Skin epidermis (tissue), 12 donors: ENCODE measurements around the gene NRXN2.

Source experiments
- H3K27ac ChIP-seq, 21 experiments: fragments of 200-600 bp; sonication (generic) in 11 of 21; one replicate each; pipeline ENCODE4 v1.5.0; 2020; ENCODE audit warnings: mild to moderate bottlenecking in 3 of 21, inconsistent platforms in 2 of 21, moderate library complexity in 2 of 21
- H3K4me3 ChIP-seq, 7 experiments: fragments of 200-600 bp; sonication (generic) in 2 of 7; one replicate each; pipeline ENCODE4 v1.5.0; 2020; ENCODE audit warnings: inconsistent platforms in 2 of 7, mild to moderate bottlenecking in 2 of 7, moderate library complexity in 1 of 7

NRXN2 gene

DNA sequence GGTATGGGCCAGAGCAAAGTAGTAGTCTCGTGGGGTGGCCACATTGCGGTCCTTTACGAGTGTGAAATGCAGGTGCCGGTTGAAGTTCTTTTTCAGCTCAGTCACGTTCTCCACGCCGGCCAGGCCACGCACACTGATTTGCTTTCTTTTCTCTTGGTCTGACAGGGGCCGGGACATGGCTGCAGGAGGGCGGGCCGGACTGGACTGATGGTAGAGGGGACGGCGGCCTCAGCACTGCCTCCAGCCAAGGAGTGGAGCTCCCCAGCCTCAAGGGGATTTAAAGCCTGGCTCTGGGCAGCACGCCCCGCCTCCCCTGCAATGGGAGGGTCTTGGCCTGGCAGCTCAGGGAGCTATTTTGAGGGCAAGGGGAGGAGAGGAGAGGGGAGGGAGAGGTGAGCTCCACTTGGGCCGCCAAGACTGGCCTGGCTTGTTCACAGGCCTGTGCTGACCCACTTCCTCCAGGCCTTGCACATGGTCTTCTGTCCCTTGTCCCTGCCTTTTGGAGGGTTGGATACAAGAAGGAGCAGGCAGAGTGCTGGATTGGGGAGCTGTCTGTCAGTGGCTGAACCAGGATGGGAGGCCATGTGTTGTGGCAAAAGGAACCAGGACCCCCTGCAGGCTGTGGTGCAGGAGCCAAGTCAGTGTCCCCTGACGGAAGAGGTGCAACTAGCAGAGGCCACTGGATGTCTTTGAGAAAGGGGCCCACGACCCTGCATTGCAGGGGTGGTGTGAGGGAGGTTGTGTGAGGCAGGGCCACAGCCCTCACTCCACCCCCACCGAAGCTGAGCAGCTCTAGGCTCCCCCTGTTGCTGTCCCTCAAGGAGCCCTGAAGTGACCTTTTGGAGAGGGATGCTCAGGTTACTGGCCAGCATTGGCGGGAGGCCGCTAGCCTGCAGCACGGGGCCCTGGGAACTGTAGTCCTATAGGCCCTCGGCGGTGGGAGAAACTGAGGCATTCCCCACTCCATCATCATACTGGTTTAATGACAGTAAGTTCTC is 37.0 kb upstream of the NRXN2 start, which contains the start of gene PYGM:
Gene PYGM (minus strand): TSS at position 253 of the 998 bp plus-strand sequence. CDS start 76 bp downstream, at position 177.
- Histone ChIP-seq H3K4me3 (no peak within 1 kb of the TSS), H3K27ac (peak within 1 kb of the TSS in 10 of 21 experiments; percentile 3 to 53 (median 20))

DNA sequence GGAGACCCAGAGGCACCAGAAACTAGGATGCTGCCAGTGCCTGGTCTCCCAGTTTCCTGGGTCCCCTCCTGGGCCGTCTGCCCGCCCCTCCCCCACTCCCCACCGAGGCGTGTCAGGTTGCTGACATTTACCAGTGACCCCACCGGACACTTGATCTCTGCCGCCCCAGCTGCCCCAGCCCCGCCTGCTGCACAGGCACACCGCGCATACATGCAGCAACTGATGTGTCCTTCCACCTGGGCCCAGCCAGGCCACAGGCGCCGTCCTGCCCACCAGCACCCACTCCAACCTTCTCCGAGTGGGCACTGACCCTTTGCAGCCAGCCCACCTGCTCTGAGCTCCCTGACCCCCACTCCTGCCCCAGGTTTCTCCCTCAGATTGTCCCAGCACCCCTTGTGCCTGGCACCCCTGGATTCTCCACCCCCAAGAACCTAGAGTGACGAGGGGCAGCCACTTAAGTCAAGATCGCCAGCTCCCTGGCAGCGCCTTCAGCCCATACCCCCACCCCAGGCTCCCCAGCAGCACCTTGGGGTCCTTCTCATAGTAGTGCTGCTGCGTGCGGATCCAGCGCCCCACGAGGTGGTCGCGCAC is 36.2 kb upstream of the NRXN2 start:
- H3K4me3 ChIP-seq: no peak overlapping the region
- peak overlapping the region in 9 of 21 experiments; percentile 3 to 49 (median 18) for H3K27ac ChIP-seq

DNA sequence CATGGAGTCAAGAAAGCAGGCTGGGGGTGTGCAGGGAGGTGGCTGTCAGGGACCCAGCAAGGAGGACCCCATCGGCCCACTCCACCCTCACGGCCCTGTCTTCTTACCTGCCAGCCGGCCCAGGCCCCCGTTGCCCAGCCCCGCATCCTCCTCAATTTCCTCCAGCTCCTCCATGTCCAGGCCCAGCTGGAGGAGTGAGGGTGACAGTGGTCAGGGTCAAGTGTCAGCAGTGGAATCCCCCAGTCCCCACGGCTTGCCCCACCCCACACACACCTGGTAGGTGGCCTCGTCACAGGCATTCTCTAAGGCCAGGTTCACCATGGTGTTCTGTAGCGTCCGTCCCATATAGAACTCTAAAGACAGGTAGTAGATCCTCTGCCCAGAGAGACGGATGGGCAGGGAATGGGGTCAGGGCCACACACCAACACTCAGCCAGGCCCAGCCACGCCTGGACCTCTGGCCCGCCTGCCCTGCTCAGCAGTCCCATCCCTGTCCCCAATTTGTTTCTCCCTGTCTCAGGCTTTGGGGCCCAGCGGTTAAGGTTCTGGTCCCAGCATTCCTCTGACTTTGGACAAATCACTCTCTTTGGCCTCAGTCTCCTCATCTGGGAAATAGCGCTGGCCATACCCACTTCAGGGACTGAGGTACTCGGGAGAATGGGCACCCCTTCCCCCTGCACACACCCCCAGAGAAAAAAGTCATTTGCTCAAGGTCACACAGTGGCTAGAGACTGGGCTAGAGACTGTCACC is 35.5 kb upstream of the NRXN2 start:
- Histone ChIP-seq H3K4me3 (no peak overlapping the region), H3K27ac (peak overlapping the region in 1 of 21 experiments; percentile 31)

DNA sequence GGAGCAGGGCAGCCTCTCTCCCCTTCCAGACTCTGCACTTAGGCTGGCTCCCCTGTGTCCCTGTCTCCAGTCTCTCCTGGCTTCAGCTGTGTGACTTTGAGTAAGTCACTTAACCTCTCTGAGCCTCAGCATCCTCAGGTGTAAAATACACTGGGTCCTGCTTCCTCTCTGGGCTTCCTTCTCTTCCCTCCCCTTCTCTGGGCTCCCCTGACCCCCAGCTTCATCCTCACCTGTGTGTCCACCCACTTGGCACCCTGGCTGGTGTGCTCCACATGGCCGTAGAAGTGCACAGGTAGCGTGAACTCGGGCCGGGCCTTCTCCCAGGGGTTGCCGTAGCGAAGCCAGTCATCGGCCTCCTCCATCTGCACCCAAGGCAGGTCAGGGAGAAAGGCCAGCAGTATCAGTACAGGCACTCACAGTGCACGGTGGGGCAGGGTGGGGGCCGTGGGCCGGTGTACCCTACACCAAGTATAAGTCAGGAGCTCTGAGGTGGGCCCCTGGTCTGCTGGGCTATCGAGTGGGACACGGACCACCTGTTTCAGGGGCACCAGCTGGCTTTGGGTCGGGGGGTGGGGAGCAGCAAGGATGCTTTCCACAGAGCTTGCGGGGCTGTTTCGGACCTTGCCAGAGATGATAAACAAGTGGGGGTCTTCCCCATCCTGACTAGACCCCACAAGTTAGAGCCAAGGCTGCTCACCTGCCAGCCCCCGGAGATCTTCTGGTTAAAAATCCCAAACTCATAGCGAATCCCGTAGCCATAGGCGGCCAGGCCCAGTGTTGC is 34.7 kb upstream of the NRXN2 start:
- H3K4me3 ChIP-seq: no peak overlapping the region
- H3K27ac ChIP-seq: no peak overlapping the region

DNA sequence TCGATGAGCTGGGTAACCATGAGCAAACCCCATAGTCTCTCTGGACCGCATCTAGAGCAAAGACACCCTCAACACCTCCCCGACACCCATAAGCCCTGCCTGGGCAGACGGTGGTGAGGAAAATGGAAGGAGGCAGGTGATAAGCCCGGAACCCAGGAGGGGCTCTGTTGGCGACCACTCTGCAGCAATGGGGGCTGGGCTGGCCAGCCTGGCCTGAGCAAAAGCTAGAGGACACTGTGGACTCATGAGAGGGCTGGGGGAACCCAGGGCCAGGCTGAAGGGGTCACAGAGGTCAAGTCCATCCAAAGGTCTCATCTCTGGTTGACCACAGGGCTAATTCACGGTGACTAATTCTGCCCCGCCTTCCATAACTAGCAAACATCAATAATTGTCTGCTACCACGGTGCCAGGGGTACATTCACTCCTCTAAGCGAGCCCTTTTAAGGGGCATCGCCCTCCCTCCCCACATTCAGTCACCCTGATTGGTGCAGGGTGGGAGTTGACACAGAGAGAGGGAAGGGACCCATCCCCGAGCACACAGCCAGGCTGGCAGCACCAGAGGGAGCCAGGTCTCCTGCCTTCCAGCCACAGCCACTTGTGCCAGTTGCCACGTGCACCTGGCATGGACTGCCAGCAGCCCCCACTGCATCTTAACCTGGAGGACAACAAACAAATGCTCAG is 32.8 kb upstream of the NRXN2 start:
- Histone ChIP-seq H3K4me3 (no peak overlapping the region), H3K27ac (no peak overlapping the region)

DNA sequence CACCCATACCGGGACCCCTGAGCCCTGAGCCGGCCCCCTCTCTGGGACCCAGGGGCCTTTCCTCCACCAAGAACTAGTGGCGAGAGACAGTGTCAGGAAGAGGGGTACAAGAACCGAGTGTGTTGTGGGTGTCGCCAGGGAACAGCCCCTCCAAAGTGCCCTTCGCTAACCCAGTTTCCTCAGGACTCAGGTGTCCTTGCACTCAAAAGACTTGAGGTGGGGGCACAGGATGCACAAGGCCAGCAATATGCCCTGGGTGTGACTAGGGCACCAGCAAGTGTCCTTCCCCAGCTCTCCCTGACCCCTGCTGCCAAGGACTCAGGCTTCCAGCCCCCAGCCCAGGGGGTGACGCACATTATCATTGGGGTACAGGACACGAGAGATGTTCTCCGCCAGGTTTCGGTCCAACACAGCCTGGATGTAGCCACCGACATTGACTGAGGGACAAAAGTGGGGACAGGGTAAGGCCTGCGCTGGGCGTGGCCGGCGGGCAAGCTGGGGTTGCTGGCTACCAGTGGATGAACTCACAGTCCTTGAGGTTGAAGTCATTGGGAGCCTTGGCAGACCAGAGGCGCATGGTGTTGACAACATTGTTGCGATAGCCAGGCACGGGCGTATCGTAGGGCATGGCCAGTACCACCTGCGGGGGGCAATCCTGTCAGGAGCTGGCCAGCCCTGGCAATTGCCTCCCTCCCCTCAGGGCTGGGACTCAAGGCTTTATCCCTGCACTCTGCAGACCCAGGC is 32.1 kb upstream of the NRXN2 start:
- Histone ChIP-seq H3K27ac (no peak overlapping the region), H3K4me3 (no peak overlapping the region)

DNA sequence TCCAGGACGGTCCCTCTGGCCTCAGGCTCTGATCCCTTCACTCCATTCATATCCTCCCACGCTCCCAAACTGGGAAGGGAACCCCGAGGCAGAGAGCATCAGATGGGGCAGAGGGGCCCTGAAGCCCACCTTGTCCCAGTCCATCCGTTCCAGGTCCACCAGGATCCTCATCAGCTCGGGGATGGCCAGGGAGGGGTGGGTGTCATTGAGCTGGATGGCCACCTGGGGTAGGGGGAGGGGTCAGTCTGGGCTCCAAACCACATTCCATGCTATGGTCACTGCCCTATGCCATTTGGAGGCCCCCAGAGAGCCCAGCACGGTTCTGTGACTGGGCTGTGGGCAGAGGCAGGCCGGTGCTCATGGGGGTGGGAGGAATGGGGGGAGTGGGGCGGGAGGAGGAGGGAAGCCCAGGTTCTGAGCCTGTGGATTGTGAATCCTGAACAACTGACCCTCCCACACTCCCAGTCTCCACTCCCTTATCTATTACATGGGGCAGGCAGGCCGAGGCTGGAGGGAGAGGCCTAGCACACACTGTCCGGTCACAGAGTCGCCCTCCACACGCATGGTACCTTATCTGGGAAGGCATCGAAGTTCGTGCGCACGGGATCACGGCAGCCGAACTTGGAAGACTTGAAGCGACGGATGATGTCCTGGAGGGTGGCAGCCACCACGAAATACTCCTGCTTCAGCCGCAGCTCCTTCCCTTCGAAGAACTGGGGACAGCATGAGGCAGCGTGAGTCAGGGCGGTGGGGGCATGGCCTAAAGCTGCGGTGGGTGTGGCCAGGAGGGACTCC is 31.3 kb upstream of the NRXN2 start:
- Histone ChIP-seq H3K4me3 (no peak overlapping the region), H3K27ac (no peak overlapping the region)

DNA sequence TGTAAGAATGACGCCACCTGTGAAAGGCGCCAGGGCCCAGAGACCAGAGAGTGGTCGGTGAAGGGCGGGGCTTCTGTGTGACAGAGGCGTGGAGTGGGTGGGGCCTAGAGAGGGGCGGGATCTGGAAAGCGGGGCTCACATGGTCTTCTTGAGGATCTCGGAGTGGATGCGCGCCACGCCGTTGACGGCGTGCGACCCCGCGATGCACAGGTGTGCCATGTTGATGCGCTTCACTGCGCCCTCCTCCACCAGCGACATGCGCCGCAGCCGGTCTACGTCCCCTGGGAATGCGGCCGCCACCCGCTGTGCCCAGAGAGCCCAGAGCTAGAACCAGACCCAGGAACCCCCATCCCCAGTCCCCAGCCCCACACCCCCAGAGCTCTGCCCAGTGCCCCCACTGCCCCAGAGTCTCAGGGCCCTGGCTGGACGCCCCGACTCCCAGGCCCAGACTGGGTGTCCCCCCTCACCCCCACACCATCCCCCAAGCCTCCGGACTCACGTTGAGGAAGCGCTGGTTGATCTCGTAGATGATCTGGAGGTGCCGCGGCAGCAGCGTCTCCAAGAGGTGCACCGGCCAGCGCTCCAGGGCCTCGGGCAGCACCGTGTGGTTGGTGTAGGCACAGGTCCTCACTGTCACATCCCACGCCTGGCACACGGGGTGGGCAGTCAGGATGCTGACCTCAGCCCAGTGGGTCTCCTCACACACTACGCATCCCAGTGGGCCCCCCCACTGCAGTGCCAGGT is 30.6 kb upstream of the NRXN2 start:
- Histone ChIP-seq H3K4me3 (no peak overlapping the region), H3K27ac (no peak overlapping the region)

DNA sequence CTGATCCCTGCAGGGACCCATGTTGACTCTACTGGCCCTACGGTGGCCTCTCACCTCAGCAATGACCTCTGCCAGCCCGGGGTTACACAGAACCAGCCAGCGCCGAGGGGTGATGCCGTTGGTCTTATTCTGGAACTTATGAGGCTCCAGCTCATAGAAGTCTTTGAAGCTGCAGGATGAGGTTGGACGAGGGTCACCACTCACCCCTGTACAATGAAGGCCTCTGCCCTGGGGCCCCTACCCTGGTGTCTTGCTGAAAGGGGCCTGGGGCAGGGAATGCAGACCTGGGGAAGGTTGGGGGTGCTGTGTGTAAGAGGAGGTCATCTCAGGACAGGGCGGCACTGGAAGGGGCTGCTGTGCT is 30.0 kb upstream of the NRXN2 start:
- H3K4me3 ChIP-seq: no peak overlapping the region
- no peak overlapping the region for H3K27ac ChIP-seq

DNA sequence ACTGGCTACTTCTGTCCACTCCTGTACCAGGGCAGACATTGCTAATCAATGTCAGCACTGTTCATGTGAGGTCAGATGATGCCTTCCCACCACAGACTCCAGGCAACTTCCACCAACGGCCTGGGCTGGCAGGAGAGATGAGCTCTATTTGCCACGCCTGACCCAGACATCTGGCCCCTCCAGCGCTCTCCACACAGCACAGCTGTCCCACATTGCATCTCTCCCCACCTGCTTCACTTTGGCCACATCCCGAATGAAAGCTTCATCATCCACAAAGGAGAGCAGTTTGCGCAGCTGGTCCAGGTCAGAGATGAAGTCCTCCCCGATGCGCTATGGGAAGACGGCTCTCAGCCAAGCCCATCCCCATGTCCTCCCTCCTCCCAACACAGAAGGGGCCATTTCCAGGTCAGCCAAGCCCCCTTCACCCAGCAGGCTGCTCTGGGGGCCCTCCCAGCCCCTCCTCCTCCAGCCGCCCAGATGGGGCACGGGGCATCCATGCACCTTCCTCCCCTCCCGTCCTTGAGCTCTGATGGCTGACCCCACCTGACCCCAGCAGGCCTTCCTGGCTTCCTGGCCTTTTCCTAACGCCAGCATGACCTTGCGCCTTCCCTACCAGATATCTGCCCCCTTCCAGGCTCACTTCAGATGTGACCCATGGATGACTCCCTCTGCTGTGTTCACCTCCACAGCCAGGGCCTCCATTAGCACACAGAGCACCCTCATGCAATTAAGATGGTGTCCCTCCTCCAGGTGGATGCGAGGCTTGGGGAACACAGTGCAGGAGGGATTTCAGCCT is 29.4 kb upstream of the NRXN2 start:
- H3K4me3 ChIP-seq: no peak overlapping the region

DNA sequence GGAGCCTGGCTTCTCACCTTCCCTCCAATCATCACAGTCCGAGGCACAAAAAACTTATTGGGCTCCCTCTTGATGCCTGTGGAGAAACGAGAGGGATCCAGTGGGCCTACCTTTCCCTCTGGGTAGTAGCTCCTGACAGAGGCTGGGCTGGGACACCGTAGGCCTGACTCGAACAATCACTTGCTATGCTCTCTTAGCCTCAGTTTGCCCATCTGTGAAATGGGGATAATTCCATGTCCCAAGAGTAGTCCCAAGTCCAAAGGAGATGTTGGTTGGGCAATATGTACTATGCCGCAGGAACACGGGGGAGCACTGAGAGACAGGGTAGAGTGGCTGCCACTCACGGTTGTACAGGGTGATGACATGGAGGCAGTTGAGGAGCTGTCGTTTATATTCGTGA is 28.6 kb upstream of the NRXN2 start:
- no peak overlapping the region for H3K4me3 ChIP-seq
- no peak overlapping the region for H3K27ac ChIP-seq

More for the DNA sequence above, 29.4 kb upstream of the NRXN2 start:
- no peak overlapping the region for H3K27ac ChIP-seq

DNA sequence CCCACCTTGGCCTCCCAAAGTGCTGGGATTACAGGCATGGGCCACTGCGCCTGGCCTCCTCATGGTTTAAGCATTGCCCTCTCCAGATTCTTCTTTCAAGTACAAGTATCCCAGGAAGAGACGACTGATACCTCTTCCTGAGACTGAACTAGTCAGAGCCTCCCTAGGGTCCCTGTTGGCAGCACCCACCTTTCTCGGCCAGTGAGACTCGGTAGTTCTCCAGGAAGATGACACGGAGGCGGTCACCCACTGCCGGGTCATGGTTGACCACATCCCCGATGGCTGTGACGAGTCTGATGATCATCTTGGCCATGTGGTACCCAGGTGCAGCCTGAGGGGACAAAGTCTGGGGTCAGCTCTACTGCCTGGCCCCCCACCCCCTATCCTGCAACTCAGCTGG is 28.1 kb upstream of the NRXN2 start:
- Histone ChIP-seq H3K27ac (no peak overlapping the region), H3K4me3 (no peak overlapping the region)

DNA sequence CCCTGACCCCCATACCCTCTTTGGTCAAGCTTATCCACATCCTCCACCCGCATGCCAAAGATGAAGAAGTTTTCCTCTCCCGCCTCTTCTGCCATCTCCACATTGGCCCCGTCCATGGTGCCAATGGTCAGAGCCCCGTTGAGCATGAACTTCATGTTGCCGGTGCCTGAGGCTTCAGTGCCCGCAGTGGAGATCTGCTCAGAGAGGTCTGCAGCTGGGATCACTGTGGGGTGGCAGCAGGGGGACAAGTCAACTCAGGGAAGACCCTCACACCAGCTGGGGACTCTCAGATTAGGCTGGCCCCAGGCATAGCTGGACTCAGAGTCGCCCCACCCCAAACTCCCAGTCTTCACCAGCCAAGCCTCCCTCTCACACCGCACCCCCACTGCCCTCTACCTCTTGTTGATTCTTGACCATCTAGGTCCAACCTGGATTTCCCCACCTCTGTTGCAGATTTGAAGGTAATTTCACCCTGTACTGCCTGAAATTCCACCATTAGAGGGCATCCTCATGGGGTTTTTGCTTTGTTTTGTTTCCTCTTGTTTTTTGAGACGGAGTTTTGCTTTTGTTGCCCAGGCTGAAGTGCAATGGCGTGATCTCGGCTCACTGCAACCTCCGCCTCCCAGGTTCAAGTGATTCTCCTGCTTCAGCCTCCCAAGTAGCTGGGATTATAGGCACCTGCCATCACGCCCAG is 27.5 kb upstream of the NRXN2 start:
- Histone ChIP-seq H3K27ac (no peak overlapping the region), H3K4me3 (no peak overlapping the region)

DNA sequence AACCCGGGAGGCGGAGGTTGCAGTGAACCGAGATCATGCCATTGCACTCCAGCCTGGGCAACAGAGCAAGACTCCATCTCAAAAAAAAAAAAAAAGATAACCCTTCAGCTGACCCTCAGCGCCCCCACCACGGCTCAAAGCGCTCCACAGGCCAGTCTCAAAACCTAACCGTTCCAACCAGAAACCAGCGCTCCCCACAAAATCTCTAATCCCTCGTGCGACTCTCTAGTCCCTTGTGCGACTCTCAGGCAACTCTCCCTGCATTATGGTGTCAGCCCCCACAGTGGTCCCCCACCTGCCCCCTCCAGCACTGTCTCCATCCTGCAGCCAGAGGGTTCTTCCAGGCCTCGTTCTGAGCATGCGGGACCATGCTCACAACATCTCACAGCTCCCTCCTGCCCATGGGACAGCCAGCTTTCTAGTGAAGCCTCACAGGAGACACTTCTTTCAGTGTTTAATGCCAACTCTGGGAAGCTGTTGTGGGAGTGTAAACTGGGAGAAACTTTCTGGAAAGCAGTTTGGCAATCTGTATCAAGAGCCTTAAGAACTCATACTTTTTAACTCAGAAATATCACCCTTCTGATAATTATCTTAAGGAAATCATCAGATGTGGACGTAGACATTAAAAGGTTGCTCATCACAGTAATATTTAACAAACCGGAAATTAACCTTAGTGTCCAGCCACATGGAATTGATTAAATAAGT is 25.1 kb upstream of the NRXN2 start:
- H3K27ac ChIP-seq: peak overlapping the region in 6 of 21 experiments; percentile 15 to 54 (median 40)

DNA sequence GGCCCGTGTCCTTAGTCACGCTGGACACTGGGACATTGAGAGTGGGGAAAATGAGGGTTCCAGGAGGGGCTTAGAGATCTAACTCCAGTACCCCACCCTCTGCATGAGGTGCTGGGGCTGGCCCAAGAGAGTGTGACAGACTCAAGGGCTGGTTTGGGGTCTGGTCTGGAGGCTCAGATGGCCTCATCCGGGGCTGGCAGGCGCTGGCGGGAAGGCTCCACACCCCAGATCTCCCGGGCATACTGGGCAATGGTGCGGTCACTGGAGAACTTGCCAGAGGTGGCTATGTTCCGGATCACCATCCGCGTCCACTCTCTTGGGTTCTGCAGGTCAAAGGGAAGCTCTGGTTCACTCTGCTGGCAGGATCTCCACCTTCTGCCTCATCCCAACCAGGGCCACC is 23.5 kb upstream of the NRXN2 start:
- Histone ChIP-seq H3K27ac (peak overlapping the region in 17 of 21 experiments; percentile 19 to 97 (median 84)), H3K4me3 (no peak overlapping the region)

More for the DNA sequence above, 25.1 kb upstream of the NRXN2 start:
- no peak overlapping the region for H3K4me3 ChIP-seq
